Endothelial cell of umbilical vein (primary cell): ENCODE data around the gene SESN1. TPM values are rescaled to one million over a fixed set of nuclear protein-coding genes. Genes with fewer than 3 reads are reported as not detected.

Experiments used
- BruUV-seq: library from RNA; stranded (reverse); fragments of 400-500 nt; replicated peaks from 2 replicates; lab custom pipeline; 2021; lab: Mats Ljungman, UMichigan
- CTCF ChIA-PET: fragments of 300-600, 350-600 bp; sonication (Branson Sonifier 250); formaldehyde crosslinking; loops from one replicate; lab custom pipeline; 2021; ENCODE audit warnings: antibody characterized with exemption, inconsistent platforms; lab: Charles Lee
- POLR2A ChIA-PET: fragments of 300-600, 350-600 bp; sonication (Branson Sonifier 250); formaldehyde crosslinking; loops from one replicate; lab custom pipeline; 2021; ENCODE audit warnings: antibody characterized with exemption, inconsistent platforms; lab: Charles Lee
- DNase-seq: peaks from one replicate; pipeline ENCODE4 v3.0.0-alpha.2; 2011; ENCODE audit warnings: low read depth, low spot score
- FAIRE-seq: peaks from 2 replicates; lab custom pipeline; 2011; peaks lifted over from hg19 to GRCh38; lab: Jason Lieb, UNC
- H2AFZ ChIP-seq: 2 replicates; pipeline ENCODE4 v1.6.0; 2012; ENCODE audit warnings: low read depth, low read length, control low read depth, inconsistent platforms
- H3K27ac ChIP-seq: 2 replicates; pipeline ENCODE4 v1.5.1; 2011; ENCODE audit warnings: low read depth, mild to moderate bottlenecking, control low read depth, low read length, moderate library complexity; ENCODE audit not compliant: insufficient read depth
- H3K27me3 ChIP-seq, 2 experiments: 2 replicates each; pipeline versions ENCODE4 v1.6.0 to v1.6.1; 2011; ENCODE audit warnings: low read length in 2 of 2, mixed read lengths in 1 of 2; ENCODE audit not compliant: control insufficient read depth in 2 of 2, insufficient read depth in 2 of 2
- H3K36me3 ChIP-seq, 2 experiments: 2 replicates in 1 of 2; 3 replicates in 1 of 2; pipeline ENCODE4 v1.5.1; 2011; ENCODE audit warnings: low read length in 2 of 2, mild to moderate bottlenecking in 1 of 2, moderate library complexity in 1 of 2; ENCODE audit not compliant: control insufficient read depth in 2 of 2, insufficient read depth in 2 of 2; ENCODE audit errors: extremely low read depth in 1 of 2
- H3K4me1 ChIP-seq: 3 replicates; pipeline ENCODE4 v1.5.1; 2011; ENCODE audit warnings: mild to moderate bottlenecking, low read length; ENCODE audit not compliant: control insufficient read depth, insufficient read depth; ENCODE audit errors: extremely low read depth
- H3K4me2 ChIP-seq: 2 replicates; pipeline ENCODE4 v1.6.1; 2011; ENCODE audit warnings: low read length, control low read depth, mixed read lengths; ENCODE audit not compliant: insufficient read depth
- H3K4me3 ChIP-seq, 3 experiments: fragments of 200-600 bp in 1 of 3; sonication (generic), shearing (Covaris generic) in 1 of 3; replicated peaks in 1 of 3; 2 replicates each; pipeline ENCODE4 v1.5.1; 2011 to 2016; ENCODE audit warnings: control low read depth in 3 of 3, low read length in 3 of 3, mild to moderate bottlenecking in 2 of 3, inconsistent platforms in 1 of 3, low read depth in 1 of 3, moderate library complexity in 1 of 3; ENCODE audit not compliant: insufficient read depth in 1 of 3
- H3K79me2 ChIP-seq: 2 replicates; pipeline ENCODE4 v1.6.0; 2012; ENCODE audit warnings: low read length, inconsistent platforms; ENCODE audit not compliant: control insufficient read depth, insufficient read depth
- H3K9ac ChIP-seq: replicated peaks from 2 replicates; pipeline ENCODE3; 2011; ENCODE audit warnings: low read length, control low read depth; ENCODE audit not compliant: insufficient read depth; ENCODE audit errors: extremely low read depth
- H3K9me1 ChIP-seq: replicated peaks from 3 replicates; pipeline ENCODE4 v1.6.0; 2011; ENCODE audit warnings: mild to moderate bottlenecking, low read length; ENCODE audit not compliant: control insufficient read depth, insufficient read depth; ENCODE audit errors: extremely low read depth
- H3K9me3 ChIP-seq: replicated peaks from 2 replicates; pipeline ENCODE4 v1.5.1; 2012; ENCODE audit warnings: low read length, inconsistent platforms; ENCODE audit not compliant: control insufficient read depth, insufficient read depth
- H4K20me1 ChIP-seq: replicated peaks from 2 replicates; pipeline ENCODE3; 2011; ENCODE audit warnings: mild to moderate bottlenecking, low read length; ENCODE audit not compliant: control insufficient read depth, insufficient read depth; ENCODE audit errors: extremely low read depth
- CTCF ChIP-seq, 2 donors: IDR thresholded peaks; 1 replicate in 1 of 2; 2 replicates in 1 of 2; pipeline ENCODE4 v1.5.1; 2011; ENCODE audit warnings: low read length in 2 of 2, mild to moderate bottlenecking in 2 of 2, moderate library complexity in 2 of 2, control low read depth in 1 of 2, inconsistent platforms in 1 of 2, low read depth in 1 of 2; ENCODE audit not compliant: insufficient read depth in 1 of 2; ENCODE audit errors: extremely low read depth in 1 of 2
- EZH2 ChIP-seq: IDR thresholded peaks from 2 replicates; pipeline ENCODE4 v1.6.1; 2012; ENCODE audit warnings: borderline replicate concordance, low read depth, mild to moderate bottlenecking, moderate library complexity, low read length, inconsistent platforms; ENCODE audit not compliant: severe bottlenecking
- GATA2 ChIP-seq: IDR thresholded peaks from 2 replicates; pipeline ENCODE4 v1.7.0; 2011; ENCODE audit warnings: low read depth, mild to moderate bottlenecking, moderate library complexity, mixed read lengths, low read length; ENCODE audit not compliant: insufficient read length, insufficient read depth
- JUN ChIP-seq: IDR thresholded peaks from 2 replicates; pipeline ENCODE4 v1.6.1; 2011; ENCODE audit warnings: borderline replicate concordance, low read depth; ENCODE audit not compliant: insufficient read length, insufficient read depth
- MAX ChIP-seq: IDR thresholded peaks from 2 replicates; pipeline ENCODE4 v1.6.1; 2011; ENCODE audit not compliant: insufficient read depth, insufficient read length
- POLR2A ChIP-seq: IDR thresholded peaks from 2 replicates; pipeline ENCODE4 v1.6.1; 2012; ENCODE audit warnings: low read depth, mild to moderate bottlenecking, control low read depth, low read length
- dilution Hi-C: fragments of 300-500 bp; cut with MboI; formaldehyde crosslinking; loops from one replicate; pipeline ENCODE4 v1.15.0; 2019; ENCODE audit warnings: low sequenced_read_pairs; ENCODE audit not compliant: extremely low pct_ligation_motif_present
- intact Hi-C: fragments of 100-400 bp; cut with micrococcal nuclease; formaldehyde crosslinking; loops from one replicate; pipeline ENCODE4 v1.10.0; 2022
- polyA plus RNA-seq, 4 experiments: library from polyadenylated mRNA; depleted of rRNA in 3 of 4; stranded (reverse) in 3 of 4; unstranded in 1 of 4; fragments of >200 nt; gene quantifications; 2 replicates each; pipeline versions ENCODE4 v1.2.1 to v1.2.3, GENCODE V29; 2011 to 2012; ENCODE audit warnings: missing spikeins in 1 of 4
- total RNA-seq: library from RNA; stranded (reverse); gene quantifications from 2 replicates; pipeline ENCODE4 v1.2.3, GENCODE V29; 2021

Gene SESN1
- total and polyA plus RNA-seq, 2 donors (not counting 3 experiments of a cell fraction or from before 2014, with no cell fraction given), result 7.1 to 15.6 TPM

- no peaks in the 10 kb centered on the region for H3K27me3 ChIP-seq
- CTCF ChIA-PET, result no interaction called here
- intact Hi-C loops (no loop called here), dilution Hi-C loops (no loop called here)
- no peaks in the 10 kb centered on the region for H4K20me1 ChIP-seq
- peaks cover 2% of the 10 kb centered on the region for H3K9me1 ChIP-seq
- no peaks in the 10 kb centered on the region for H3K79me2 ChIP-seq
- H3K4me3 ChIP-seq, result no peak overlapping the region
- H3K9me3 ChIP-seq, result no peaks in the 10 kb centered on the region
- DNase-seq (no peak), FAIRE-seq (no peak)
- no TSS peak for BruUV-seq
- no peaks in the 10 kb centered on the region for H3K4me1 ChIP-seq
- no peaks in the 10 kb centered on the region for H3K36me3 ChIP-seq
- no peak overlapping the region for H3K27ac ChIP-seq
- no peak overlapping the region for H2AFZ ChIP-seq
- H3K9ac ChIP-seq, result no peak overlapping the region
- H3K4me2 ChIP-seq, result no peak overlapping the region
- POLR2A ChIA-PET, result no interaction called here
- TF ChIP-seq EZH2 (no peak), GATA2 (no peak)
These were observed 65.3 kb downstream of the SESN1 start for GRCh38 chr6:109029313-109029712.

GRCh38 chr6:109028439-109028838 lies 66.2 kb downstream of the SESN1 start:
- POLR2A ChIA-PET, result no interaction called here
- Histone ChIP-seq H3K4me2 (no peak overlapping the region), H3K9me3 (no peaks in the 10 kb centered on the region), H3K4me3 (no peak overlapping the region), H4K20me1 (no peaks in the 10 kb centered on the region), H3K9me1 (peaks cover 2% of the 10 kb centered on the region), H3K27me3 (no peaks in the 10 kb centered on the region), H2AFZ (no peak overlapping the region), H3K4me1 (no peaks in the 10 kb centered on the region), H3K27ac (no peak overlapping the region), H3K9ac (no peak overlapping the region), H3K36me3 (no peaks in the 10 kb centered on the region), H3K79me2 (no peaks in the 10 kb centered on the region)
- FAIRE-seq (no peak), DNase-seq (no peak)
- BruUV-seq, result no TSS peak
- CTCF ChIA-PET, result no interaction called here
- intact Hi-C loops, result no loop called here
- dilution Hi-C loops, result no loop called here
- TF ChIP-seq POLR2A (no peak), MAX (no peak), JUN (no peak), CTCF (IDR thresholded peaks at IDR 0.05; ENCODE audit: extremely low read depth in 1 of 2, insufficient read depth in 1 of 2, low read depth in 1 of 2, low read length in 2 of 2) (no peak), GATA2 (no peak)
